Middle frontal gyrus (tissue), 1 donor: ENCODE data around the gene HSPA4.
"Not testable (repeated sequence)": the region's sequence is repeated elsewhere in the genome, so short reads cannot be mapped to it uniquely, and the experiment has no call there.

ENCODE experiments used
- DNase-seq: peaks from one replicate; pipeline ENCODE4 v3.0.0-alpha.2; 2015; ENCODE audit warnings: low spot score; ENCODE audit errors: extremely low spot score

The HSPA4 gene

GRCh38 chr5:133049726-133050048 lies 2.1 kb upstream of the HSPA4 start:
- DNase-seq: no peak

GRCh38 chr5:133050521-133050920 lies 1.3 kb upstream of the HSPA4 start:
- DNase-seq: no peak

- DNase-seq: no peak
Observed at GRCh38 chr5:133051061-133051541, 712 bp upstream of the HSPA4 start.

- no peak for DNase-seq
Observed at GRCh38 chr5:133052317-133053175, 733 bp downstream of the HSPA4 start.

GRCh38 chr5:133053448-133053847 lies 1.6 kb downstream of the HSPA4 start:
- DNase-seq: no peak

GRCh38 chr5:133054697-133055471 lies 3.1 kb downstream of the HSPA4 start:
- no peak for DNase-seq

- DNase-seq: no peak
Observed at GRCh38 chr5:133056891-133057290, 5.1 kb downstream of the HSPA4 start.

- DNase-seq: no peak
Observed at GRCh38 chr5:133059621-133060020, 7.8 kb downstream of the HSPA4 start.

GRCh38 chr5:133062276-133062675 lies 10.5 kb downstream of the HSPA4 start:
- DNase-seq: no peak

GRCh38 chr5:133063965-133064364 lies 12.2 kb downstream of the HSPA4 start:
- DNase-seq: no peak

- no peak for DNase-seq
Observed at GRCh38 chr5:133065471-133065870, 13.7 kb downstream of the HSPA4 start.

- DNase-seq: no peak
Observed at GRCh38 chr5:133066045-133066444, 14.2 kb downstream of the HSPA4 start.

GRCh38 chr5:133072021-133072420 lies 20.2 kb downstream of the HSPA4 start:
- no peak for DNase-seq

- DNase-seq: no peak
Observed at GRCh38 chr5:133075572-133076536, 24.0 kb downstream of the HSPA4 start.

- no peak for DNase-seq
Observed at GRCh38 chr5:133079048-133079447, 27.2 kb downstream of the HSPA4 start.

GRCh38 chr5:133081036-133081435 lies 29.2 kb downstream of the HSPA4 start:
- DNase-seq: no peak

GRCh38 chr5:133081703-133082102 lies 29.9 kb downstream of the HSPA4 start:
- DNase-seq: no peak

- DNase-seq: no peak
Observed at GRCh38 chr5:133082128-133082527, 30.3 kb downstream of the HSPA4 start.

GRCh38 chr5:133083901-133084300 lies 32.1 kb downstream of the HSPA4 start:
- no peak for DNase-seq

- DNase-seq: not testable (repeated sequence)
Observed at GRCh38 chr5:133085171-133085570, 33.4 kb downstream of the HSPA4 start.

GRCh38 chr5:133086366-133086875 lies 34.6 kb downstream of the HSPA4 start:
- no peak for DNase-seq
